Activated CD4-positive, CD25-positive, alpha-beta regulatory T cell treated with anti-CD3 and anti-CD28 coated beads, Interleukin-2, amount 50 U/mL, for 24 hours (primary cell): Measurements from ENCODE around the gene HRAS.

Experiments used
- ATAC-seq, 2 donors: fragments of 150-1000 bp; cut with Tn5 transposase; one replicate each; pipeline ENCODE4 v1.10.0; 2021; ENCODE audit warnings: mild to moderate bottlenecking in 1 of 2, moderate library complexity in 1 of 2

Gene HRAS

DNA sequence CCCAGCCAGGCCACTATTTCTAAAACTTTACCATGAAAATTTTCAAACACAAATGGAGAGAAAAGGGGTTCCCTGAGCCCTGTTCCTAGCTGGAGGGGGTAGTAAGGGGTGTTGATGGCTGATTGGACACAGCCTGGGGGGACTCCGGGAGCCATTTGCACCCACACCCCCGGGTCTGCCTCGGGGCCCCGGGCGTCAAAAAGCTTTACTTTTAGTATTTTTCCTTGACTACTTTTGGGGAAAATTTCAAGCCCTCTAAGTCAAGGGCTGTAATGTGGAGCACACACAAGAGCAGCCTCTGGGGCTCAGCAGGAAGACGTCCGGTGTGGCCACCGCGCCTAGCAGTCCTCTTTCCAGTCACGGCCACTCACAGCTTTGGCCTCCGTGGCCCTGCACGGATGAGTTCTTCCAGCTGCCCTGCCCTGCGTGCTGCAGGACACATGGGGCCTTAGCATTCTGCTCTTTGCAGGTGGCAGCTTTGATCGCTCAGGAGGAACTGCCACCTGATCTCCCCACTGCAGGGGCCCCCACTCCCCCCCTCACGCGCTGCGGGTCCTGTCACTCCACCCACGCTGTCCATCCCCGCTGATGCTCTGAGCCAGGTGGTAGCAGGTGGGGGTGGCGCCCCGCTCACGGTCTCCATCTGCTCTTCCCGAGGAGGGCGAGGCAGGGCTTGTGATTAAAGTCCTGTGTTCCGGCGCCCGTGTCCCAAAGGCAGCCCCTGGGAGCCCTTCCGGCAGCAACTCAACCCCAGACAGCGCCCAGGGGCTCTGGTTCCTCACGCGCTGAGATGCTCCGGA, 42.7 kb downstream of the HRAS start:
- ATAC-seq = no peak

DNA sequence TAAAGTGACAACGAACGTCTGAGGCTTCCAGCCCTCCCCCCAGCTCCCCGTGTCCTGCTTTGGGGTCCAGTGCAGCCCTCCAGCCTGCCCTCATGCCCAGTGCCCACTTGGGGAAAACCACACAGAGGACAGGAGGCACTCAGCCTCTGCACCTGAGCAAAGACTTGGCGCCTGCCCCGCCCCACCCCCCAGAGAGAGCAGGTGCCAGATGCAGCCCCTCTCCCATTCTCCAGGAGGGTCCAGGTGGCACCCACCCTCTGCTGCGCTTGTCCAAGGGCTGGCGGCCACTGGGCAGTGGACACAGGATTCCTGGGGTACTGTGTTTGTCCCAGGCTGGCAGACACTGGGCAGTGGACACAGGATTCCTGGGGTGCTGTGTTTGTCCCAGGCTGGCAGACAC, 44.0 kb downstream of the HRAS start:
- ATAC-seq = no peak

DNA sequence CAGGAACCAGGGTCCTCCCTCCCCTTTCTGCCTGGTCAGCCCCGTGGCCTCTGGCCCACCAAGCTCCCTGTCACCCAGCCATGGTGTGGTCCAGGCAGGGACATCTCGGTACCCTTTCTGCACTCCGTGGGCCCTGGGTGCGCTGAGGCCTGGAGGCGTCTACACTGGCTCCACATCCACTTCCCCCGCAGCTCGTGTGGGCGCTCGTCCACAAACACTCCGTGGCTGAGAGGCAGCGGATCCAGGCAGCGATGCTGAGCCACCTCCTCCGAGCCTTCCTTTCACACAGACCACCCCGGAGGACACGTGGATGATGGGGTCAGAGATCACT, 44.5 kb downstream of the HRAS start:
- no peak for ATAC-seq

DNA sequence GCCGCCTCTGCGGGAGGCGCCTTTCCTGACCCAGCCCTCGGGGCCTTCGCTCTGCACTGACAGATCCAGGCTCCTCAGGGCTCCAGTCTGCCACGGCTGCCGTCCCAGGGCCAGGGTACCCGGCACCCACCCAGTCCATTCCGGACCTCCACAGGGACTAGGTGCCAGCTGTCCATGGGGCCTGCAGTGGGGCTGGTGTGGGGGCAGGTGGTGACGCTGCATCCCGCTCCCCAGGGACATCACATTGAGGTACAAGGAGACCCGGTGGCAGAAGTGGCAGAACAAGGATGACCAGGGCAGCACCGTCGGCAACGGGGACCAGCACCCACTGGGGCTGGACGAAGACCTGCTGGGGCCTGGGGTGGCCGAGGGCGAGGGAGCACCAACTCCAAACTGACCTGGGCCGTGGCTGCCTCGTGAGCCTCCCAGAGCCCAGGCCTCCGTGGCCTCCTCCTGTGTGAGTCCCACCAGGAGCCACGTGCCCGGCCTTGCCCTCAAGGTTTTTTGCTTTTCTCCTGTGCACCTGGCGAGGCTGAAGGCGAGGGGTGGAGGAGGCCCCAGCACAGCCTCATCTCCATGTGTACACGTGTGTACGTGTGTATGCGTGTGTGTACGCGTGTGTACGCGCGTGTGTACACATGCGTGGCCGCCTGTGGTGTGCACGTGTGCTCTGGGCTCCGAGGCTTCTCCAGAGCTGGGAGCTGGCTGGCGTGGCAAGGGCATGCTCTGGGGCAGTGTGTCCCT, 45.0 kb downstream of the HRAS start:
- ATAC-seq = no peak

DNA sequence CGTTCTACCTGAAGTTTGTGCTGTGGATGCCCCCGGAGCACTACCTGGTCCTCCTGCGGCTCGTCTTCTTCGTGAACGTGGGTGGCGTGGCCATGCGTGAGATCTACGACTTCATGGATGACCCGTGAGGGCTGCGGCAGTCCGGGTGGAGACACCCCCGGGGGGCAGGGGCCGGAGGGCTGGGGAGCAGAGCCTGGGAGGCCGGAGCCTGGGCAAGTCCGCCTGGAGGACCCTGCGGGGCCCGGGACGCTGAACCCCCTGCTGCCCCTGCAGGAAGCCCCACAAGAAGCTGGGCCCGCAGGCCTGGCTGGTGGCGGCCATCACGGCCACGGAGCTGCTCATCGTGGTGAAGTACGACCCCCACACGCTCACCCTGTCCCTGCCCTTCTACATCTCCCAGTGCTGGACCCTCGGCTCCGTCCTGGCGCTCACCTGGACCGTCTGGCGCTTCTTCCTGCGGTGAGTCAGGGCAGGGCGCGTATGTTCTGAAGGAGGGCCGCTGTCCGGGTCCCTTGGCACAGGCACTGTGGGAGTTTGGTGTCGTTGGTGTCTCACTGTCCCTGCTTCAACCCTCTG, 45.7 kb downstream of the HRAS start:
- ATAC-seq = no peak

DNA sequence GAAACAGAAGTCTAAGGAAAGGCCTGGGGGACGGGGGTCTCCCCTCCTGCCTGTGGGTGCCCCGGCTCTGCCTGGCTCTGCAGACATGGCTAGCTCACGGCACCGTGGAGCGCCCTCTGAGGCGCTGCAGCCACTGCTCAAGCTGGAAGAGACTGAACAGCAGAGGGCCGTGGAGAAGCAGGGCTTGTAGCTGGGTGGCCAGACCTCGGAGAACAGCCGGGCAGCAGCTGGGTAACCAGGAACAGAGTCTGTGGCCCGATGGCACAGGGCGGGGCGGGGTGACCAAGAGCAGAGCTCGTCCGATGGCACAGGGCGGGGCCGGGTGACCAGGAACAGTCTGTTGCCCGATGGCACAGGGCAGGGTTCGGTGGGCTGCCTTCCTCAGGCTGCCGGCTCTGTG, 46.4 kb downstream of the HRAS start:
- no peak for ATAC-seq

DNA sequence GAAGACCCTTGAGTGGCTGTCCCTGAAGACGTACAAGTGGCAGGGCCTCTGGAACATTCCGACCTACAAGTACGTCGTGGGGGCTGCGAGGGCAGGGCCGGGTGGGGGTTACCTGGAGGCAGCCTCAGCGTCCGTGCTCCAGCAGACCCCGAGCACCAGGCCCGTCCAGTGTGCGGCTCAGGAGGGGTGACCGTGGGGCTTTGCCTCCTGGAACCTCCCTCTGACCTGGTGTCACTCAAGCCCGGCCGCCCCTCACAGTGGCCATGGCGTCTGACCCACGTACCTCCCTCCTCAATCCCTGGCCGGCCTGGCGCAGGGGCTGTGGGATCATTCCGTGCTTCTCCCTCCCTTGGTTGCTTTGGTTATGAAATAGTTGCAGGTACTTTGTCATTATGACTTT, 46.8 kb downstream of the HRAS start:
- no peak for ATAC-seq

DNA sequence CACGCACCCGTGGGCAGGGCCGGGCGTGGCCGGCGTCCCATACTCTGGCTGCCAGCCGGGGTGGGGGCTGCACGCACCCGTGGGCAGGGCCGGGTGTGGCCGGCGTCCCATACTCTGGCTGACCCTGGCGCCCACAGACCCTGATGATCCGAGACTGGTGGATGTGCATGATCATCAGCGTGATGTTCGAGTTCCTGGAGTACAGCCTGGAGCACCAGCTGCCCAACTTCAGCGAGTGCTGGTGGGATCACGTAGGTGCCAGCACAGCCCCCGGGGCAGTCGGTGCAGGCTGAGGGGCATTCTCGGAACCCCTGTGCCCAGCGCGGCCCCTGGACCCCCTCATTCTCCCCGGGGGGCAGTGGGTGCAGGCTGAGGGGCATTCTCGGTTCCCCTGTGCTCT, 47.3 kb downstream of the HRAS start:
- no peak for ATAC-seq

DNA sequence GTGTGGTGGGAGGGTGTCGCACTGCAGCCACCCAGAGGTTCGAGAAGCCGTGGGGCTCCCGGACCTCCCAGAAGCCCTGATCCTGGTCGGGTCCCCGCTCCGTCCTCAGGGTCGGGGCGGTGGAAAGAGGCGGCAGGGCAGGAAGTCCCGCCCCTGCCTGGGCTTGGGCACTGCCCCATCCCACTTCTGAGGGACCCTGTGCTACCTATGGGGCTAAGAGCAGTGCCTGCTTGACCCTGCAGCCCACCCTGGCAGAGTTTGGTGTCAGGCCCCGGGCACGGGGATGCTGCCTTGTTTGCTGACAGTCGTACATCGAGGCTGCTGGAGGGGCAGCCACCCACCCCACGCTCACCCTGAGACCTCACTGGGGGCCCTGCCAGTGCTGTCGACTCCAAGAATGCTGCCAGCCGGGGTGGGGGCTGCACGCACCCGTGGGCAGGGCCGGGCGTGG, 47.8 kb downstream of the HRAS start:
- ATAC-seq = no peak

DNA sequence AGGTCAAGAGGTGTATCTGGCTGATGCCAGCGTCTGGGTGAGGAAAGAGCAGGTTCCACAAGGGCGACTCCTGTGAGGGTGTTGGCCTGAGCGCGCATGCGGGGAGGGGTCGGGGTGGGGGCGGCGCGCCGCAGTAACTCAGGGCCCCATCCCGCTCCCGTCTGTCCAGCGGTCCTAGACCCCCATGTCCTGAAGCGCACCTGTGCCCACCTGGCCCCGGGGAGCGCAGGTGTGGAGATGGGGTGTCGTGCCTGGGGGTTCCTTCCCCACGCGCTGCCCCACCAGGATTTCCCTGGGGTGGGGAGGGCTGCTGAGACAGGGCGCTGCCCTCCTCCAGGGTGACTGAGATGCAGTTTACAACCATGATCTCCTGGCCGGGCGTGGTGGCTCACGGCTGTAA, 49.2 kb downstream of the HRAS start:
- no peak for ATAC-seq

DNA sequence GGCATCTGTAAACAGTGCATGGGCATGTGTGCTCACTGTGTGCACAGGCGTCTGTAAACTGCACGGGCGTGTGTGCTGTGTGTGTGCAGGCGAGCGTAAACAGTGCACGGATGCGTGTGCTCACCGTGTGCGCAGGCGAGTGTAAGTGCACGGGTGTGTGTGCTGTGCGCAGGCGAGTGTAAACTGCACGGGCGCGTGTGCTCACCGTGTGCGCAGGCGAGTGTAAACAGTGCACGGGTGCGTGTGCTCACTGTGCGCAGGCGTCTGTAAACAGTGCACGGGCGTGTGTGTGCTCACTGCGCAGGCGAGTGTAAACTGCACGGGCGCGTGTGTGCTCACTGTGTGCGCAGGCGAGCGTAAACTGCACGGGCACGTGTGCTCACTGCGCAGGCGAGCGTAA, 50.8 kb downstream of the HRAS start:
- no peak for ATAC-seq
